ENCODE measurements around the gene BICRAL.

GRCh38 chr6:42860481-42860880 is 78.6 kb downstream of the BICRAL start:
- no peak for TF ChIP-seq POLR2A (IDR thresholded peaks at IDR 0.05; ENCODE audit: low read length)
- TF ChIP-seq GATA1 (IDR thresholded peaks at IDR 0.05; ENCODE audit: low read depth, low read length), result no peak

Measured in erythroblast (primary cell).